ENCODE measurements around the gene SCLY.
"Not testable (repeated sequence)": the region's sequence is repeated elsewhere in the genome, so short reads cannot be mapped to it uniquely, and the experiment has no call there.

Gene SCLY

GRCh38 chr2:238027058-238027457 lies 33.7 kb upstream of the SCLY start:
- no peak for DNase-seq (ENCODE audit: low read depth)
- no peaks in the 10 kb centered on the region for H3K27me3 ChIP-seq (replicated peaks; ENCODE audit: control insufficient read depth, insufficient read depth, low read length)
- H3K4me3 ChIP-seq (ENCODE audit: low read length) = no peak overlapping the region
- no peaks in the 10 kb centered on the region for H3K4me1 ChIP-seq (ENCODE audit: control insufficient read depth, insufficient read depth, low read length)
- peaks cover 48% of the 10 kb centered on the region for H3K36me3 ChIP-seq (ENCODE audit: control insufficient read depth, insufficient read depth, low read length, severe bottlenecking)
- no peaks in the 10 kb centered on the region for H3K9me3 ChIP-seq (ENCODE audit: control insufficient read depth, low read length)
- H3K9ac ChIP-seq (ENCODE audit: low read length) = no peak overlapping the region

- H3K27me3 ChIP-seq (replicated peaks; ENCODE audit: control insufficient read depth, insufficient read depth, low read length) = no peaks in the 10 kb centered on the region
- H3K4me1 ChIP-seq (ENCODE audit: control insufficient read depth, insufficient read depth, low read length) = no peaks in the 10 kb centered on the region
- no peaks in the 10 kb centered on the region for H3K9me3 ChIP-seq (ENCODE audit: control insufficient read depth, low read length)
- H3K9ac ChIP-seq (ENCODE audit: low read length) = no peak overlapping the region
- DNase-seq (ENCODE audit: low read depth) = no peak
- H3K4me3 ChIP-seq (ENCODE audit: low read length) = no peak overlapping the region
- peaks cover 53% of the 10 kb centered on the region for H3K36me3 ChIP-seq (ENCODE audit: control insufficient read depth, insufficient read depth, low read length, severe bottlenecking)
These were observed 33.0 kb upstream of the SCLY start for GRCh38 chr2:238027591-238028415.

DNA sequence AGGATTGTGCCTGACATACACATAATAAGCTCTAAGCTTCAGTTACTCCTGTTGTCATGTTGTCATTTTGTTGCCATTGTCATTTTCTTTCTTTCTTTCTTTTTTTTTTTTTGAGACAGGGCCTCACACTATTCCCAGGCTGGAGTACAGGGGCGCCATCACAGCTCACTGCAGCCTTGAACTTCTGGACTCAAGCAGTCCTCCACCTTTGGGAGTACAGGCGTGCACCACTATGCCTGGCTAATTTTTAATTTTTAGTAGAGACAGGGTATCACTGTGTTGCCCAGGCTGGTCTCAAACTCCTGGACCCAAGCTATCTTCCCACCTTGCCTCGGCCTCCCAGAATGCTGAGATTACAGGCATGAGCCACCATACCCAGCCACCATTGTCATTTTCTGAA lies 30.9 kb upstream of the SCLY start:
- Histone ChIP-seq H3K9ac (ENCODE audit: low read length) (no peak overlapping the region), H3K4me1 (ENCODE audit: control insufficient read depth, insufficient read depth, low read length) (no peaks in the 10 kb centered on the region), H3K9me3 (ENCODE audit: control insufficient read depth, low read length) (no peaks in the 10 kb centered on the region), H3K36me3 (ENCODE audit: control insufficient read depth, insufficient read depth, low read length, severe bottlenecking) (peaks cover 58% of the 10 kb centered on the region), H3K27me3 (replicated peaks; ENCODE audit: control insufficient read depth, insufficient read depth, low read length) (no peaks in the 10 kb centered on the region), H3K4me3 (ENCODE audit: low read length) (no peak overlapping the region)
- DNase-seq (ENCODE audit: low read depth) = no peak

- no peaks in the 10 kb centered on the region for H3K27me3 ChIP-seq (replicated peaks; ENCODE audit: control insufficient read depth, insufficient read depth, low read length)
- H3K9ac ChIP-seq (ENCODE audit: low read length) = no peak overlapping the region
- H3K36me3 ChIP-seq (ENCODE audit: control insufficient read depth, insufficient read depth, low read length, severe bottlenecking) = peaks cover 61% of the 10 kb centered on the region
- no peak overlapping the region for H3K4me3 ChIP-seq (ENCODE audit: low read length)
- H3K4me1 ChIP-seq (ENCODE audit: control insufficient read depth, insufficient read depth, low read length) = no peaks in the 10 kb centered on the region
- no peak for DNase-seq (ENCODE audit: low read depth)
- H3K9me3 ChIP-seq (ENCODE audit: control insufficient read depth, low read length) = no peaks in the 10 kb centered on the region
These were observed 30.2 kb upstream of the SCLY start for GRCh38 chr2:238030422-238031155.

DNA sequence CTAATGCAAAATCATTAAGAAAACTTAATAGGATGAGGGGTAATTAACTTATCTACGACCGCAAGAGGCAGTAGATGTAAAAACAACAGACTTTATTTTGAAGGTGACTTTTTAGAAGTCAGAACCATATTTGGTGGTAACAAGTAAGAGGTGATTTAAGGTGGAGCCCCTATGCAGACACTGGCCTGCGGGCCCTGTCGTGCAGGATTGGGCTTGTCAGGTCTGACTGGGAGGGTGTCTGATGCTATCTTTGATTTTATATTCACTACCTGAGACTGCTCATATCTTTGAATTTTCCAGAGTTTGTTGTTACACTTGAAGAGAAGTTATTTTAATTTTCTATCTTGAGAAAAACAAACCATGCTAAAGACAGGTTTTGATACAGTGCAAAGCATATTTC lies 29.1 kb upstream of the SCLY start:
- DNase-seq (ENCODE audit: low read depth) = no peak
- H3K9ac ChIP-seq (ENCODE audit: low read length) = no peak overlapping the region
- no peaks in the 10 kb centered on the region for H3K4me1 ChIP-seq (ENCODE audit: control insufficient read depth, insufficient read depth, low read length)
- no peak overlapping the region for H3K4me3 ChIP-seq (ENCODE audit: low read length)
- H3K9me3 ChIP-seq (ENCODE audit: control insufficient read depth, low read length) = no peaks in the 10 kb centered on the region
- no peaks in the 10 kb centered on the region for H3K27me3 ChIP-seq (replicated peaks; ENCODE audit: control insufficient read depth, insufficient read depth, low read length)
- H3K36me3 ChIP-seq (ENCODE audit: control insufficient read depth, insufficient read depth, low read length, severe bottlenecking) = peaks cover 66% of the 10 kb centered on the region

DNA sequence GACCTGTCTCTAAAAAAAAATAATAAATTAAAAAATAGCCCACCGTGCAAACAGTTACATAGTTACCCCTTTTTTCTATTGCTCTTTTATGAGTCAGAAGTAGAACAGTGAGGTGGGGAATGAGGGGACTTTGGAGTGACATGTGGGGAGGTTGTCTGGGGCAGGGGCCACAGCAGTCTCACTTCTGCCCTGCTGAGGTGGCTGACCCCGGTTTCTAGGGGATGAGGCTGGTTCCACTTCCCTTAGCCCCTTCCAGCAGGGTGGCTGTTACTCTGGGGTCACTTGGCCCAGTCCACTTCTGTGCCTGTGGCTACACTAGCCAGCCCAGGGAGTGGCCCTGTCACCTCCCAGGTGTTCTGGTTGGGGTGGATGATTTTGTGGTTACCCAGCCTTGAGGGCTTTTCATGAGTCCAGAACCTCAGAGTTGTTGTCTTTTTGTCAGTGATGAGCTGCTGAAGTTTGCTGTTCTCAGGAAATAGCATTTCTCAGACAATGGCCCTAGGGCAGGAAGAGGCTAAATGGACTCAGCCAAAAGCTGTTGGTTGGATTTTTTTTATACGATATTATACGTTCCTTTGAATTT lies 28.0 kb upstream of the SCLY start:
- Histone ChIP-seq H3K4me1 (ENCODE audit: control insufficient read depth, insufficient read depth, low read length) (no peaks in the 10 kb centered on the region), H3K9ac (ENCODE audit: low read length) (no peak overlapping the region), H3K9me3 (ENCODE audit: control insufficient read depth, low read length) (no peaks in the 10 kb centered on the region), H3K36me3 (ENCODE audit: control insufficient read depth, insufficient read depth, low read length, severe bottlenecking) (peaks cover 66% of the 10 kb centered on the region), H3K4me3 (ENCODE audit: low read length) (no peak overlapping the region), H3K27me3 (replicated peaks; ENCODE audit: control insufficient read depth, insufficient read depth, low read length) (no peaks in the 10 kb centered on the region)
- DNase-seq (ENCODE audit: low read depth) = no peak

DNA sequence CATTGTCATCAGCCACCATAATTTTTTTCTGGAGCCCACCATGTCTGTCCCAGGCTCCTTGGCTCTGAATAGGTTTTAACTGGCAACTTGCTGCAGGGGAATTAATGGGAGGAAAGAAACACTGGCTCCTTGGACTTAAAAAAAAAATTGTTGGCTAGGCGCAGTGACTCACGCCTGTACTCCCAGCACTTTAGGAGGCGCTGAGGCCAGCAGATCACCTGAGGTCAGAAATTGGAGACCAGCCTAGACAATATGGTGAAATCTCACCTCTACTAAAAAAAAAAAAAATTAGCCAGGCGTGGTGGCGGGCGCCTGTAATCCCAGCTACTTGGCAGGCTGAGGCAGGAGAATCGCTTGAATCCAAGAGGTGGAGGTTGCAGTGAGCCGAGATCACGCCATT lies 26.8 kb upstream of the SCLY start:
- not testable (repeated sequence) for H3K9me3 ChIP-seq (ENCODE audit: control insufficient read depth, low read length); H3K27me3 ChIP-seq (replicated peaks; ENCODE audit: control insufficient read depth, insufficient read depth, low read length); H3K9ac ChIP-seq (ENCODE audit: low read length); H3K4me1 ChIP-seq (ENCODE audit: control insufficient read depth, insufficient read depth, low read length); H3K4me3 ChIP-seq (ENCODE audit: low read length); DNase-seq (ENCODE audit: low read depth)
- peaks cover 74% of the 10 kb centered on the region for H3K36me3 ChIP-seq (ENCODE audit: control insufficient read depth, insufficient read depth, low read length, severe bottlenecking)

DNA sequence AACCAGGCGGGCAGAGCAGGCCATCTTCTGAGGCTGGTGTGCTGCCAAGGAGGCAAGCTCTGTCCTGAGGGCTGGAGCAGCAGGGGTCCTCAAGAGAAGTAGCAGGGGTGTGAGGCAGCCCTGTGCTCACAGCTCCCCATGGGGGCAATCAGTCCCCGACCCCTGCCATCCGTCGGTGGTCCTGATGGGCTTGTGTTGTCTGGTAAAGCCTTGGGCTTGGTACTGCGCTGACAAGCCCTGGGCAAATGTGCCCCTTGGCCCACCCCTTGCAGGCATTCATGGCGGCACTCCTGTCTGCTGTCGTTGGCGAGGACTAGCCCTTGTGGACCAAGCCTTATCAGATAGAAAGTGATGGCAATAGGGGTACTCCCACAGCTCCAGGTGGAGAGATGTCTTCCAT lies 22.6 kb upstream of the SCLY start:
- peaks cover 76% of the 10 kb centered on the region for H3K36me3 ChIP-seq (ENCODE audit: control insufficient read depth, insufficient read depth, low read length, severe bottlenecking)
- H3K9me3 ChIP-seq (ENCODE audit: control insufficient read depth, low read length) = no peaks in the 10 kb centered on the region
- no peaks in the 10 kb centered on the region for H3K27me3 ChIP-seq (replicated peaks; ENCODE audit: control insufficient read depth, insufficient read depth, low read length)
- H3K4me1 ChIP-seq (ENCODE audit: control insufficient read depth, insufficient read depth, low read length) = peaks cover 7% of the 10 kb centered on the region
- DNase-seq (ENCODE audit: low read depth) = no peak
- no peak overlapping the region for H3K9ac ChIP-seq (ENCODE audit: low read length)
- H3K4me3 ChIP-seq (ENCODE audit: low read length) = no peak overlapping the region

DNA sequence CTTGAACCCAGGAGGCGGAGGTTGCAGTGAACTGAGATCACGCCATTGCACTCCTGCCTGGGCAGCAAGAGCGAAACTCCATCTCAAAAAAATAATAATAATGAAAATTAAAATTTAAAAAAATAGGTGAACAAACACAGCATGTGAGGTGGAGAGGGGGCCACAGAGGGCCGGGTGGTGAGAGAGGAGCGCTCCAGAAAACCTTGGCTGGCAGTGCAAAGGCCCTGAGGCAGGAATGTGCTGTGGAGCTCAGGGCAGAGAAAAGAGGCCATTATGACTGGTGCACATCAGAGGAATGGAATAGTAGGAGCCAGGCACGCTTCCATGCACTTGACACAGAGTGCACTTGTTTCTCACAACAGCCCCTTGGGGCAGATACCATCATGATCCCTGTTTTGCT lies 21.6 kb upstream of the SCLY start:
- Histone ChIP-seq H3K9ac (ENCODE audit: low read length) (no peak overlapping the region), H3K4me3 (ENCODE audit: low read length) (no peak overlapping the region), H3K4me1 (ENCODE audit: control insufficient read depth, insufficient read depth, low read length) (peaks cover 8% of the 10 kb centered on the region), H3K36me3 (ENCODE audit: control insufficient read depth, insufficient read depth, low read length, severe bottlenecking) (peaks cover 79% of the 10 kb centered on the region), H3K27me3 (replicated peaks; ENCODE audit: control insufficient read depth, insufficient read depth, low read length) (no peaks in the 10 kb centered on the region), H3K9me3 (ENCODE audit: control insufficient read depth, low read length) (no peaks in the 10 kb centered on the region)
- DNase-seq (ENCODE audit: low read depth) = no peak

DNA sequence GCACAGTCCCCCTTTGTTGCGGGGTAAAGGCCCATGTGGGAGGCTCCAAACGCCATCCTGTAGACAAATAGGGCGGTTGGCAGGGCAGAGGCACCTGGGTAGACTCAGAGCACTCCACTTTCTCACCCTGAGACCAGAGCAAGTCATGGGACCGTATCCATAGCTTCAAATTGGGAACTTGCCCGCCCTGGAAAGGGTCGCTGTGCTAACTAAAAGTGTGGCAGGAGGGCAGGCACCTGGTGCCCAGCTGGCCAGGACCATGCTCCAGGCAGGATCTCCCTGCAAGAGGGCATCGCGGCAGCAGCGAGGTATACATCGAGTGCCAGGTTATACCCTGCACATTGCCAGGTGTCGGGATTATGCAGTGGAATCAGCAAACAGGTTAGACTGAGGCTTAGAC lies 20.8 kb upstream of the SCLY start:
- H3K4me1 ChIP-seq (ENCODE audit: control insufficient read depth, insufficient read depth, low read length) = peaks cover 8% of the 10 kb centered on the region
- no peak for DNase-seq (ENCODE audit: low read depth)
- no peaks in the 10 kb centered on the region for H3K9me3 ChIP-seq (ENCODE audit: control insufficient read depth, low read length)
- no peak overlapping the region for H3K9ac ChIP-seq (ENCODE audit: low read length)
- H3K4me3 ChIP-seq (ENCODE audit: low read length) = no peak overlapping the region
- peaks cover 78% of the 10 kb centered on the region for H3K36me3 ChIP-seq (ENCODE audit: control insufficient read depth, insufficient read depth, low read length, severe bottlenecking)
- H3K27me3 ChIP-seq (replicated peaks; ENCODE audit: control insufficient read depth, insufficient read depth, low read length) = no peaks in the 10 kb centered on the region

DNA sequence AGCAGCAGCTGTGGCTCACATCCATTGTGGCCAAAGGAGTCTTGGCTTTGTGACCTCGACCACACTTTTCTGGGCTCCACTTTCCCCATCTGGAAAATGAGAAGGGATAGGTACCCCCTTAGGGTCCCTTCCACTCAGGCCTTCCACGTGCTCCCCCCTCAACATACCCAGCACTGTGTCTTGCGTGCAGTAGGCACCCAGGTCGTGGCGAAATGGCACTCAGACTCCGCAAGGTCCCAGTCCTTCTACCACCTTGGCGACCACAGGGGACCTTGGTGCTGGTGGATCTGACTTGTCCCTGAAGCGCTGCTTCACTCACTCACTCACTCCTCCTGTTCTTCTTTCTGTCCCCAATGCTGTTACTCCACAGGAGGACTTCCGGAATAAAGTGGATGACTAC lies 19.9 kb upstream of the SCLY start:
- H3K27me3 ChIP-seq (replicated peaks; ENCODE audit: control insufficient read depth, insufficient read depth, low read length) = no peaks in the 10 kb centered on the region
- no peak overlapping the region for H3K4me3 ChIP-seq (ENCODE audit: low read length)
- no peak overlapping the region for H3K9ac ChIP-seq (ENCODE audit: low read length)
- H3K36me3 ChIP-seq (ENCODE audit: control insufficient read depth, insufficient read depth, low read length, severe bottlenecking) = peaks cover 69% of the 10 kb centered on the region
- no peaks in the 10 kb centered on the region for H3K9me3 ChIP-seq (ENCODE audit: control insufficient read depth, low read length)
- peaks cover 8% of the 10 kb centered on the region for H3K4me1 ChIP-seq (ENCODE audit: control insufficient read depth, insufficient read depth, low read length)
- no peak for DNase-seq (ENCODE audit: low read depth)

Data from adipocyte (in vitro differentiated cells).